NK-92 (cell line): ENCODE data around the gene WNT5A.

Source experiments
- DNase-seq: peaks from one replicate; lab custom pipeline; 2025; ENCODE audit not compliant: unreplicated experiment; lab: John Stamatoyannopoulos, UW

Gene WNT5A

DNA sequence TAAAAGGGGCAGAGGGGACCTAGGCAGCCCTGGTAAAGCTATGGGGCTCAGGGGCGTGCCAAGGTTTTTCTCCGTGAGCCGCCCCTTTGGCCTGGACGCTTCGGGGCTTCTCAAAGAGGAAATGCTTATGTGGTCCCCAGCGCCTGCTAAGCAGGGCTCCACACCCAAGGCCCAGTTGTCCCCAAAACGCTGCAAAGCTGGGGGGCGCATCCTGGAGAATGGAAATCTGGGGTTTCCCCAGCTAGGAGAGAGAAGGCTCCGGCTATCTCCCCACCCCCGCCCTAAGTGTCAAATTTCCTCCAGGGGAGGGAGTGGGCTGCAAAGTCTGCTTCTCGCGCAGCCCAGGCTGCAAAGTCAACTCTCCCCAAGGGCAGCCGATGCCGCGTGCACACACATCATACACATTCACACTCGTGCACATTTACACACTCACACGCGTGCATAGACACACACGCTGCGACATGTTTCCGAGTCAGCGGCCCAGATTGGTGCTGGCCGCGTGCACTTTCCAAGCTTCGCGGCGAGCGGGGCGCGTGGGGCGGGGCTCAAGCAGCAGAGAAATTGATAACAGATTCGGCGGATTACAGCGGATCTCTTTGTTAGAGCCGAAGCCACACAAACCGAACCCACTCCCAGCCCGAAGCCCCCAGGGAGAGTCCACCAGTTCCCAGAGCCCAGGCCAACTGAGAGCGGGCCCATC is 4.5 kb downstream of the WNT5A start:
- DNase-seq, result no peak

DNA sequence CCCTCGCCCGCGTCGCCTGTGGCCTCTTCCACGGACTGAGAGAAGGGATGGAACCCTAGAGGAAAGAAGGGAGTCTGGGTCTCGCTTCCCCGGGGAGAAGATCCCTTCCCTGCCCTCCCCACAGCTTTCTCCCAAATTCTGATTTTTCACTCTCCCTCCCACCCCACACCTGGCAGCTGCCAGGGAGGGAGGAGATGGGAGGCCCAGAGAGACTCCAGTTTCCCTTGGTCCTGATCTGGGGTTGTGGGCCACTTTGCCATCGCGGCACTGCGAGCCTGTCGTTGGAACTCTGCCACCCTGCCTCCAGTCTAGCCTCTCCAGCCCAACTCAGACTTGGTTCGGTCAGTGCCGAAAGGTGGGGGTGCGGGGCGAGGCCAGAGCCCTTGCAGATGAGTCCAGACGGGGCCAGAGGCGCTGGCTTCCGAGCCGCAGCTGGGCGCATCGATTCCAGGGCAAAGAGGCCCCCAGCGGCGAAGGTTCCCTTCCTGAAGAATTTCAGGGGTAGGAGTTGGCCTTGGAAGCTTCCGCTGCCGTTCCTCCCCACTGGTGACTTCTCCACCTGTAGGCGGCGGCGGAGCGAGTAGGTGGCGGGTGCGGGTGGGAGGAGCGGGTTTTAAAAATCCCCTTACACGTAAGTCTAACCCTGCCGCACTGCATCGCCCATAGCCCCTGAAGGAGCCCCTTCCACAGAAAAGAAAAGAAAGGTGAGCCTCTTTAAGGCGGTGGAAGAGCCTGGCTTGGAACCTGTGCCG is 5.2 kb downstream of the WNT5A start:
- DNase-seq, result no peak

DNA sequence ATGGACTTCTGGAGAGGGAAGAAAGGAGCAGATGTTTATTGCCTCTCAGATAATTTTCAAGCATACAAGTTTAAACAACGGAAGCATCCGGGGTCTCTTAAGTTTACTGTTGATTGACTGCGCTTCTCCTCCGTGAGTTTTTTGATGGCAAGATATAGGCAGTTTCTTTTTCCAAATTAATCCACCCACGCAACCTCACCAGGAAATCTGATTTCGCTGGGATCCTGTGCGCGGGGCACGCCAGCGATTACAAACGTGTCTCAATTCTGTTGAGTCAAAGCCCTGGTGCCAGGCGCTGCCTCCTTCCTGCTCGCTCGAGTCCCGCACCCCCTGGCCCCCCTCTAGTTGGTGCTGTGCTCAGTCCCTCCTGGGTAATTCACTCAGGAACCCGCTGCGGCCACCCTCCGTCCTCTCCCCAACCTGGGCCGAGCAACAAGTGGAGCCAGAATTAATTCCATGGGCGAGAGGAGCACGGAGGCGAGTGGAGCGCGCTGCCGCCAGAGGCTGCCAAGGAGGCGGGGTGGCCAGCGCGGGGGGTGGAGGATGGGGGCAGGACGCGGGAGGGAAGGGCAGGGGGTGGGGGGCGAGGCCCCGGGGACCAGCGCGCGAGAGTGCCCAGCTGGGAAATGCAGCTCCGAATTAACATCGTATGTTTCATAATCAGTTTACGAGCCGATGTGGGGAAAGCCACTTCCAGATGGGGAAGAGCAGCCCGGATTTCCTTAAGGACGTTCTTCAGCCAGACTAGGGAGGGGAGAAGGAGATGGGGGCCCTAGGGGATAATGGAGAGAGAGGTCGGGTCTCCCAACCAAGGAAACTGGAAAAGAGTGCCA is 6.0 kb downstream of the WNT5A start:
- no peak for DNase-seq

DNA sequence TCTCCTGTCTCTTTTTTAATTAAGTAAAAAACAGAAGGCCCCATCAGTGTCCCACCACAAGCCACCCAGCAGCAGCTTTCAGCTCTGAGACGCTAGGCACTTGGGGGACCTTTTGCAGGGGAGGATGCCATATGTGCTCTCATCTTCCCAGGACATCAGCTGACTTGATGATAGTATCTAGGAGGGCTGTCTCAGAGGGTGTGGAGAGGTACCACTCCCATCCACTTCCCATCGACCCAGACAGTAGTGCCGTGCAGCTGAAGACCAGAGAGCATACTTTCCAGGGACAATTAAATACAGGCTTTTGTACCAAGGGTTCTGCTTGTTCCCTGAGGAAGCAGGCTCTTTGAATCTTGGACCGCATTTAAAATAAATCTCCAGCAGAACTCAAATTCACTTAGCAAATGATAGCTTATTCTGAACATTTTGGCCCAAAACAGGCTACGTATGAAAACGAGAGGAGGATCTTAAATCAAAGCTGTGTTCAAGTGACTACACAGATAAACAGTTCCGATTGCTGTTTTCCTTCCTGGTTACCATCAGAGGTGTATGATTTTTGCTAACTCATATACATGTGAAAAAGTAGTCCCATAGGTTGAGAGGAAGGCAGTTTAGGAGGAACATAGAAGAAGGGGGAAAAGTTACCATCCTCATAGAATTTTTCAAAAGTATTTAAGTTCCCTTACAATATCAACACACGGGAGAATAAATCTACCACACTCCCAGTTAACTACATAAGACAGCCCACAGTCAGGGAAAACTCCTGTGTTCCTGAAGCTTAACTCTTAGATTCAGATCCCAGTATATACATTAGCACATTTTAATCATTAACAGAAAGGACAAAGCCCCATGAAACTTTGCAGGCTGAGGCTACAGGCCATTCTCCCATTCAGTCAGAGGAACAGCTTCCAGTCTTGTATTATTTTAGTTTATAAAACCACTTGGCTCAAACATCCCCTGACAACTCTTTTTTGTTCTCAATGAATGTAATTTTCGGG is 9.5 kb downstream of the WNT5A start:
- no peak for DNase-seq

DNA sequence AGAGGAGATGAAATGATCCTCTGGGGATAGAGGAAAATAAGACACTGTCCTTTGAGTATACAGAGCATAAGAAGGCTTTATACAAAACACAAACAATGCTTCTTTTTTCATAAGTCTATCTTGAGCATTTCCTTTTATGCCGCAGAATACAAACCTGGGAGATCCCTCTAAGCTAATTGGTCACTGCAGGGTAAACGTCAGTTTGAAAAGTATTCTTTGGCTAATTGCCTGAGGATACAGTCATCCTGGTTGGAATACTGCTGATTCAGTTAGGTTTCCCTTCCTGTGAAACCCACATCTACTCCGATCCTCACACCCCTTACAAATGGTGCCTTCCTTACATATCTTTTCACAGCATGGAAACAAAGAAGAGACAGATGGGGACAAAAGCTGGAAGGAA is 10.6 kb downstream of the WNT5A start:
- DNase-seq, result no peak

DNA sequence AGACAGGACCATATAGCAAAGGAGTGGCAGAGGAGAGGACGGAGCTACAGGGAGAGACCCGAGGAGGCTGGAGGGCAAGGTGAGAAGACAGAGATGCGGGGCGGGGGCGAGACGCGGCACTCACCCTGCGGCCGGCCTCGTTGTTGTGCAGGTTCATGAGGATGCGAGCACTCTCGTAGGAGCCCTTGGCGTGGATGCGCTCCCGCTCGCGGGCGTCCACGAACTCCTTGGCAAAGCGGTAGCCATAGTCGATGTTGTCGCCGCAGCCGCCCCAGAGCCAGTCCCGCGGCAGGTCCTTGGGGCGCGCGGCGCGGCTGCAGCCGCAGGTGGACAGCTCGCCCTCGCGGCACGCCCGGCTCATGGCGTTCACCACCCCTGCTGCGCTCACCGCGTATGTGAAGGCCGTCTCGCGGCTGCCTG is 12.9 kb downstream of the WNT5A start:
- no peak for DNase-seq

DNA sequence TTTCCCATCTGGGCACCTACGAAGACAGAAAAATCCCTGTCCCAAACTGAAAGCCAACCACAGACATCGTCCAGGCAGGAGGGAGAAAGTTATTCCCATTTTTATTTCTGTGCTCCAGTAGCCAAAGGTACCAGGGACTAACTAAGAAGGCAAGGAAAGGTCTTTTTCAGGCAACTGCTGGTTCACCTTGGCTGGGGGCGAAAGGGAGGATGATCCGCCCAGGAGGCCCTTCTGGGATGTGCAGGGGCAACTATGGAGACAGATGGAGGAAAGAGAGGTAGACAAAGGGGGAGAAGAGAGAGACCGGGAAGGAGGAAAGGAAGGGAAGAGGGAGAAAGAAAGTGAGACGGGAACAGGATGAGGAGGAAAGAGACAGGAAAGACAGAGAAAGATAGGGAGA is 13.3 kb downstream of the WNT5A start:
- no peak for DNase-seq

DNA sequence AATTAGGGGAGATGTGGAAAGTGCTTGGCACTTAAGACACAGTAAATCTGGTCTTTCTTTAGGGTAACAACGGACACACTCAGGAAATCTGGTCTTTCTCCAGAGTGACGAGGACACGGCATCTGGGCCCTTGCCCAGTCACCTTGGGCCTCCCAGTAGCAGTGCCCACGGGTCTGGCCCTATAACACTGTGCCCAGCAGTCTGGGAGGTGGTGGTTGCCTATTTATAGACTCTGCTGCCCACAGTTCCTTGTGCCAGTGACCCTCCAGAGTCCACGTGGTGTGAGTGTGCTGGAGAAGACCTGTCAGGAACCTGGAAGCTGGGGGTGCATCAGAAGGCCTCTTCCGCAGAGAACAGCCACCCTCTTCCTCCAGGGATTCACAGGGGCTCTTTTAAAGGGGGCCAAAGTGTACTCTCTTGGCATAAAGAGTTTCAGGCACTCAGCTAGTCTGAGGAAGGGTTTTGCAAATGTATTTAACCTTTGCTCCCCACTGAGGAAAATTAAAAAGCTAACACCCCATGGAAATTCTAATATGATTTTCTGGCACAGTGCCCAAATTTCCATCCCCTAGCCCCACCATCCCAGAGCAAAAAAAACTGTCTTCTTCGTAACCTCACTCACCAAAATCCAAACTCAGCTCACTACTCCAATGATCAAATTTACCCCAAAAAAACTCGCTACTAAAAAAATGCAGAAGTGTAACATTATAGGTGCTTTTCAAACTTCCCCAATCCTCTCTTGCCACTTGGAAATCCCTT is 15.4 kb downstream of the WNT5A start:
- DNase-seq, result no peak

DNA sequence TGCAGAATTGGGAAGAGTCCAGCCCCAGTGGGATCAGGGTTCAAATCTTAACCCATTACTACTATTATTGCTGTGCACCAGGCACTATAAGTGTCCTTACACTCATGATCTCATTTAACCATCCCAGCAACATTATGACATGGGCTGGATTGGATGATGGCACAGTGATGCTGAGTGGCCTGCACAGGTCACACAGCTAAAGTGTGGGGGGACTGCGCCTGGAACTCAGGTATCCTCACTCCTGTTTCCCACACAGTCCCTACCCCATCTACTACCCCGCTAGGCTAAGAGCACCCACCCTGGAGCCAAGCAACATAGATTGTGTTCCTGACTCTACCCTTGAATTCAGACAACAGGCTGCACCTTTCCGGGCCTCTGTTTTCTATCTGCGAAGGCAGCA is 16.0 kb downstream of the WNT5A start:
- DNase-seq, result no peak

DNA sequence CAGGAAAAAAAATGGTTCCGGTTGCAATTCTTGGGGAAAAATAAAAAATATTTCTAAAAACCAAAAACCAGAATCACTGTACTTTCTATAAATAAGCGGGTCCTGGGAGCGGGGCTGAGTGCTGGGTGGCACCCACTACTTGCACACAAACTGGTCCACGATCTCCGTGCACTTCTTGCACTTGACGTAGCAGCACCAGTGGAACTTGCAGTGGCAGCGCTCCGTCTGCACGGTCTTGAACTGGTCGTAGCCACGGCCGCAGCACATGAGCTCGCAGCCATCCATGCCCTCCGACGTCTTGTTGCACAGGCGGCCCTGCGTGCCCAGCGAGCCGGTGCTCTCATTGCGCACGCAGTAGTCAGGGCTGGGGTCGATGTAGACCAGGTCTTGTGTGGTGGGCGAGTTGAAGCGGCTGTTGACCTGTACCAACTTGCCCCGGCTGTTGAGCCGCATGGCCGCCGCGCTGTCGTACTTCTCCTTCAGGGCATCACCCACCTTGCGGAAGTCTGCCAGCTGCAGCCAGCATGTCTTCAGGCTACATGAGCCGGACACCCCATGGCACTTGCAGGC is 17.1 kb downstream of the WNT5A start:
- DNase-seq, result no peak

DNA sequence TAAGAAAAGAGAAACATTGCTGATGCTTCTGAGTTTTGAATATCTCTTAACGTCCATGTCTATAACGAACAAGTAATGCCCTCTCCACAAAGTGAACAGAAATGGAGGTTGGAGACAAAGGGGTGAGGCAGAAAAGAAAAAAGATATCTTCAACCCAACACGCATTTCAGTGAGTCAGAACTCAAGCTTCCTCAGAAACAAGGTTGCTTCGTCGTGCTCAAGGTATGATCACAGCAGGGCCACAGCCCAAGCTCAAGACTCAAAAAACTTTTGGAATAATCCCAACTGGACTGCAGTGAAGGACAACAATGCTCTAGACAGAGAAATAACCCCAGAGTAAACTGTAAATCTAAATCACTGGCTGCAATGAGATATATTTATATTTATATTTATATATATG is 18.9 kb downstream of the WNT5A start:
- DNase-seq, result no peak

DNA sequence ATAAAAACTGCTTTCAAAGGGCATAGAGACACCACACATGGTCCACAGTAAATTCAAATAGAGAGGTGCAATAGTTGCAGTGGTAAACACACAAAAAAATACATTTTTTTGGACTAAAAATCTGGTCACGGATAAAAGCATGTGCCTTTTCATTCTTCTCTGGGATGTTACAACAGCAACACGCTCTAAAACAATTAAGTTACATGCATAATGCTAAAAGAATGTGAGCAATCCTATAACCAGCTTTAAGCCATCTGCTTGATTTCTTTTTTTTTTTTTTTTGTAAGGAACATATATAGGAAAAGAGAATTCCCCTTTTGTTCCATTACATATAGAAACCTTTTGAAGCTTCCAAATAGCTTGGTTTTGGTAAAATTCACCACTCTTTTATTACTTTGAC is 20.0 kb downstream of the WNT5A start:
- DNase-seq, result no peak

DNA sequence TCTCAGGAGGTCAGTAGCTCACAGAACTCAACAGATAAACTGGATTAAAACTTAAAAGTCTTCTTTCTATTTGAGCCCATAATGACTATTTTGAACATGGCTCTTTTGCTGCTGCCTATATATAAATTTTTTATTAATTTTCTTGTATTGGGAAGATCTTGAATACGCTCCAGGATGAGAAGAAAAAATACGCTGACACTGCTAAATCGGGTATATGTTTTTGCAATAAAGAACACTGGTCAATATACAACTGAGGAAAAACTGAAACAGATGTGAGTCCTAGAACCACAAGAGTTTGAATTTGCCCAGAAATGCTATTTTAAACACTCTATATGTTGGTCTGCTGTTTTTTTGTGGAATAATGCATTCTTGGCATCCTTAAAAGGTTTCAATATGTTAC is 20.6 kb downstream of the WNT5A start:
- DNase-seq, result no peak

DNA sequence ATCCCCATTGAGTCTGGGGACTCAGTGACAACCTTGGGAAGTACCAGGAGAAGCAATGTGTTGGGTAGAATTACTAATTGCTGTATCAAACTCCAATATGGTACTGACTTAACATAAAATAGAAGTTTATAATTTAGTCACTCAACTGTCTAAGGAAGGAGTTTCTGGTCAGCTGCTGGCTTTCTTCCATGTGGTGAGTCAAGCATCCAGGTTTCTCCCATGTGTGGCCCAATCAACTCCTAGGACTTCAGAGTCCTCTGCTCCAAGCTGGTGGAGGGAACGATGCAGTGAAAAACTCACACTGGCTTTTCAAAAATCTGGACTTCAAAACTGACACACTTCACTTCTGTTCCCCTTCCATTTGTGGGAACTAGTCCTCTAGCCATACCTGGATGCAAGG is 25.2 kb downstream of the WNT5A start:
- no peak for DNase-seq

DNA sequence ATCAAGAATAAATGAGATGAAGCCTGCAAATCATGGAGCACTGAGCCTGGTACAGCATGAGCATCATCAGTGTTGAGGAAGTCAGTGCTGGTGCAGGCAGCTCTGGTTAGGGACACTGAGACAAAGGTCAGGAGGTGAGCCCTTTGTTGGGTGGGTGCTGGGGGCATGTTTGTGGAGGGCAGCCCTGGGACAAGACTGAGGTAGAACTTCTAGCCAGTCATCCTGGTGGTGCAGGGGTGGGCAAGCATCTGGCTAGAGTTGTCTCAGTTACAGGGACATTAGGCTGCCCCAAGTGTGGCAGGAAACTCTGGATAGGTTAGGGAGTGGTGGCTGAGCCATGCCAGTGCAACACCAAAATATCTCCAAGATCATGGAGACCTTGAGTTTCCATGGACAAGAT is 27.3 kb downstream of the WNT5A start:
- DNase-seq, result no peak

DNA sequence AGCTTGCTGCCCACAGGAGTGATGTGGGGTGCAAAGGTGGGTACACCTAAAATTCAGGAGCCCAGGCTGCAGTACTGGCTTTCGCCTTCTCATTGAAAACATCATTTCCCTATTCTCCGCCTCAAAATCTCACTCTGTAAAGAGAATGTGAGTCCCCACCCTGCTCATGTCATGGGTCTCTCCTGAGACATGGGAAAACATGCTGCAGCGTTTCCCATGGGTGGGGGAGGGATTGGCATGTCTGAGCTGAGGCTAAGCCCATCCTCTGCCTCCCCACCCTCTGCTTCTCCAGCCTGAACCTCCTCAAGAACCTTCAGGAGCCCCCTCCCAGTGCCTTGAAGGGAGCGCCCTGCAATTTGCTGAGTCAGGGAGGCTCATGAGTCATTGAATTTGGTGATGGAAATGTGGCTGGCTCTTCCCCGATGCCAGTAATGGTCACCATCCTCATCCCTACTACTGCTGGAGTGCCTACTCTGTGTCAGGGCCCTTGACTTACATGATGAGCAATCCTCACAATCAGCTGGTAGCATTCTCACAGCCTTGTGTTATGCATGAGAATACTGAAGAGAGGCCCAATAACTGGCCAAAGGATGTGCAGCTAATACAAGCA is 28.8 kb downstream of the WNT5A start:
- DNase-seq, result no peak

DNA sequence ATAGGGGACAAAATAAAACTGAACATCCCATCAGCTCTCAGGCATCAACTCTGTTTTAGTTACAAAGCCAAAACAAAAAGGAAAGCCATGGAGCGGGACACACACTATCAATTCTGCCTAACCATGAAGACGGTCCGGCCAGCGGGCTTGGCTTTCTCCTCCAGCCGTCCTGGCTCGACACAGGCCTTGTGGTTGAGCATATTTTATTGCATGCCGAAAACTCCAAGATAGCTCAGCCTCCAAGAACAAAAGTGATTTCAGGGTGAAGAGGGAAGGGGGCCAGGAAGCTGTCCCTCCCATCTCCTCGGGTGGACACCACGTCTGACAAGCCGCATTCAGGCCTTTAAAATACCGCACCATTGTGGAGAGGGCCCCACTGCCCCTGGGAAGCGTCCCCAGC is 31.2 kb downstream of the WNT5A start:
- DNase-seq, result no peak

DNA sequence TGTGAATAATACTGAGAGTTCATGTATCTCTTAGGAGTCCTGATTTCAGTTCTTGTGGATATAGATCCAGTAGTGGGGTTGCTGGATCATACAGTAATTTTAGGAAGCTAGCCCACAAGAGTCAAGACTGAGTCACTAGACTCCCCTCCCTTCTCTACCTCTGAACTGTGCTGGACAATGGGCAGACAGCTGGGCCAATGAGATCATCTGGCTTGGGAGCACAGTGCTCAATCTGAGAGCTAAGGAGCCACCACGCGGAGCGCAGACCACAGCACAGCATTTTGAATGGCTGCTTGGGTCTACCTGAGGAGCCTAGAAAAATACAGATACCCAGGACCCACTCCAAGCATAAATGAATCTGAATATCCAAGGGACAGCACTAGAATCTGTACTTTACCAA is 32.5 kb downstream of the WNT5A start:
- no peak for DNase-seq

DNA sequence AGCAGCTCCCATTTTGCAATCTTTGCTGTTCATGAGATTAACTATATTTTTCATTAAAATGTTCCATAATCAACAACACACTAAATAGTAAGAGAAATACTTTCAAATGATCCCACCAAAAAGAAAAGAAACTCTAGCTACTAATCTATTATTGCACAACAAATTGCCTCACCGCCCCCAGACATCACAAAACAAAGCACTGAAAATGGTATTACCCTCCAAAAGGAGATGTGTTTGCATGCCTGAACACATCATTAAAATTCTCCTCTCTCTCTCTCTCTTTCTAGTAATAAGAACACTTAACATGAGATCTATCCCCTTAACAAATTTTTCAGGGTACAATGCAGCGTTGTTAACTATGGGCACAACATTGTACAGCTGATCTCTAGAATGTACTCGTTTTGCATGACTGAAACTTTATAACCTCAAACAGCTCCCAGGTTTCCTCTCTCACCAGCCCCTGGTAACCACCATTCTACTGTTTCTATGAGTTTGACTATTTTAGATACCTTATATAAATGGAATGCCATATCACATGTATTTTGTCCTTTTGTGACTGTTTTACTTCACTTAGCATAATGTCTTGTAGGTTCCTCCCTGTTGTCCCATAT is 33.1 kb downstream of the WNT5A start:
- DNase-seq, result no peak
